ENCODE measurements around the gene OXSR1.

Gene OXSR1

GRCh38 chr3:38130631-38131065 is 34.7 kb upstream of the OXSR1 start:
- Histone ChIP-seq H4K20me1 (ENCODE audit: insufficient read depth, low read length, poor library complexity, severe bottlenecking) (peaks cover 14% of the 10 kb centered on the region), H3K79me2 (ENCODE audit: insufficient read depth, low read length) (peaks cover 21% of the 10 kb centered on the region), H3K4me3 (ENCODE audit: low read length, poor library complexity, severe bottlenecking) (no peak overlapping the region), H3K9me2 (replicated peaks; ENCODE audit: low read depth, low read length) (no peaks in the 10 kb centered on the region), H3K9me3 (ENCODE audit: insufficient read depth, low read depth, low read length) (no peaks in the 10 kb centered on the region), H3K27me3 (ENCODE audit: insufficient read depth, low read length, poor library complexity, severe bottlenecking) (no peaks in the 10 kb centered on the region), H3K4me2 (ENCODE audit: low read depth, low read length, poor library complexity, severe bottlenecking) (no peak overlapping the region), H2AFZ (ENCODE audit: low read length) (no peak overlapping the region), H3F3A (ENCODE audit: low read depth) (no peaks in the 10 kb centered on the region), H3K36me3 (ENCODE audit: insufficient read depth, low read length) (peaks cover 41% of the 10 kb centered on the region; the same call in 1 of the 2 replicates), H3K9ac (ENCODE audit: low read depth, low read length, poor library complexity, severe bottlenecking) (no peak overlapping the region), H3K4me1 (ENCODE audit: insufficient read depth, low read length, poor library complexity, severe bottlenecking) (peaks cover 16% of the 10 kb centered on the region)
- TF ChIP-seq, protein P1, sequence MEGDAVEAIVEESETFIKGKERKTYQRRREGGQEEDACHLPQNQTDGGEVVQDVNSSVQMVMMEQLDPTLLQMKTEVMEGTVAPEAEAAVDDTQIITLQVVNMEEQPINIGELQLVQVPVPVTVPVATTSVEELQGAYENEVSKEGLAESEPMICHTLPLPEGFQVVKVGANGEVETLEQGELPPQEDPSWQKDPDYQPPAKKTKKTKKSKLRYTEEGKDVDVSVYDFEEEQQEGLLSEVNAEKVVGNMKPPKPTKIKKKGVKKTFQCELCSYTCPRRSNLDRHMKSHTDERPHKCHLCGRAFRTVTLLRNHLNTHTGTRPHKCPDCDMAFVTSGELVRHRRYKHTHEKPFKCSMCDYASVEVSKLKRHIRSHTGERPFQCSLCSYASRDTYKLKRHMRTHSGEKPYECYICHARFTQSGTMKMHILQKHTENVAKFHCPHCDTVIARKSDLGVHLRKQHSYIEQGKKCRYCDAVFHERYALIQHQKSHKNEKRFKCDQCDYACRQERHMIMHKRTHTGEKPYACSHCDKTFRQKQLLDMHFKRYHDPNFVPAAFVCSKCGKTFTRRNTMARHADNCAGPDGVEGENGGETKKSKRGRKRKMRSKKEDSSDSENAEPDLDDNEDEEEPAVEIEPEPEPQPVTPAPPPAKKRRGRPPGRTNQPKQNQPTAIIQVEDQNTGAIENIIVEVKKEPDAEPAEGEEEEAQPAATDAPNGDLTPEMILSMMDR (conservative IDR thresholded peaks at IDR 0.05; ENCODE audit: low read length) = no peak
- TF ChIP-seq EZH2phosphoT487 (IDR thresholded peaks at IDR 0.05; ENCODE audit: borderline replicate concordance) = no peak

GRCh38 chr3:38131621-38132369 is 33.5 kb upstream of the OXSR1 start:
- no peaks in the 10 kb centered on the region for H3K9me3 ChIP-seq (ENCODE audit: insufficient read depth, low read depth, low read length)
- H3K27me3 ChIP-seq (ENCODE audit: insufficient read depth, low read length, poor library complexity, severe bottlenecking) = no peaks in the 10 kb centered on the region
- H3F3A ChIP-seq (ENCODE audit: low read depth) = no peaks in the 10 kb centered on the region
- peaks cover 33% of the 10 kb centered on the region for H3K79me2 ChIP-seq (ENCODE audit: insufficient read depth, low read length)
- H3K4me1 ChIP-seq (ENCODE audit: insufficient read depth, low read length, poor library complexity, severe bottlenecking) = peaks cover 19% of the 10 kb centered on the region
- H3K4me3 ChIP-seq (ENCODE audit: low read length, poor library complexity, severe bottlenecking) = no peak overlapping the region
- peak overlapping the region; percentile 9 for H3K4me2 ChIP-seq (ENCODE audit: low read depth, low read length, poor library complexity, severe bottlenecking)
- no peaks in the 10 kb centered on the region for H3K9me2 ChIP-seq (replicated peaks; ENCODE audit: low read depth, low read length)
- peaks cover 25% of the 10 kb centered on the region for H4K20me1 ChIP-seq (ENCODE audit: insufficient read depth, low read length, poor library complexity, severe bottlenecking)
- TF ChIP-seq, protein P1 (conservative IDR thresholded peaks at IDR 0.05; ENCODE audit: low read length) = peak; percentile 79
- TF ChIP-seq EZH2phosphoT487 (IDR thresholded peaks at IDR 0.05; ENCODE audit: borderline replicate concordance) = no peak
- no peak overlapping the region for H2AFZ ChIP-seq (ENCODE audit: low read length)
- no peak overlapping the region for H3K9ac ChIP-seq (ENCODE audit: low read depth, low read length, poor library complexity, severe bottlenecking)
- peaks cover 29% of the 10 kb centered on the region; the same call in 1 of the 2 replicates for H3K36me3 ChIP-seq (ENCODE audit: insufficient read depth, low read length)

GRCh38 chr3:38133209-38133556 is 32.2 kb upstream of the OXSR1 start:
- H2AFZ ChIP-seq (ENCODE audit: low read length) = no peak overlapping the region
- peaks cover 26% of the 10 kb centered on the region for H4K20me1 ChIP-seq (ENCODE audit: insufficient read depth, low read length, poor library complexity, severe bottlenecking)
- H3K9me2 ChIP-seq (replicated peaks; ENCODE audit: low read depth, low read length) = no peaks in the 10 kb centered on the region
- peak overlapping the region; percentile 9 for H3K4me2 ChIP-seq (ENCODE audit: low read depth, low read length, poor library complexity, severe bottlenecking)
- H3K4me1 ChIP-seq (ENCODE audit: insufficient read depth, low read length, poor library complexity, severe bottlenecking) = peaks cover 28% of the 10 kb centered on the region
- H3K27me3 ChIP-seq (ENCODE audit: insufficient read depth, low read length, poor library complexity, severe bottlenecking) = no peaks in the 10 kb centered on the region
- no peaks in the 10 kb centered on the region for H3K9me3 ChIP-seq (ENCODE audit: insufficient read depth, low read depth, low read length)
- peaks cover 19% of the 10 kb centered on the region; the same call in 1 of the 2 replicates for H3K36me3 ChIP-seq (ENCODE audit: insufficient read depth, low read length)
- no peaks in the 10 kb centered on the region for H3F3A ChIP-seq (ENCODE audit: low read depth)
- peaks cover 37% of the 10 kb centered on the region for H3K79me2 ChIP-seq (ENCODE audit: insufficient read depth, low read length)
- TF ChIP-seq, protein P1 (conservative IDR thresholded peaks at IDR 0.05; ENCODE audit: low read length) = no peak
- TF ChIP-seq EZH2phosphoT487 (IDR thresholded peaks at IDR 0.05; ENCODE audit: borderline replicate concordance) = no peak
- H3K9ac ChIP-seq (ENCODE audit: low read depth, low read length, poor library complexity, severe bottlenecking) = peak overlapping the region; percentile 11
- H3K4me3 ChIP-seq (ENCODE audit: low read length, poor library complexity, severe bottlenecking) = no peak overlapping the region

All from Loucy (cell line).